Cerebellar nuclear complex (tissue), 1 donor: ENCODE data around the gene PAQR7.
A peak's percentile ranks its signal among the peaks of the same experiment; 100 is the strongest.

ENCODE experiments used
- DNase-seq, 2 experiments: peaks; one replicate each; lab custom pipeline; 2025; lab: John Stamatoyannopoulos, UW

The PAQR7 gene

DNA sequence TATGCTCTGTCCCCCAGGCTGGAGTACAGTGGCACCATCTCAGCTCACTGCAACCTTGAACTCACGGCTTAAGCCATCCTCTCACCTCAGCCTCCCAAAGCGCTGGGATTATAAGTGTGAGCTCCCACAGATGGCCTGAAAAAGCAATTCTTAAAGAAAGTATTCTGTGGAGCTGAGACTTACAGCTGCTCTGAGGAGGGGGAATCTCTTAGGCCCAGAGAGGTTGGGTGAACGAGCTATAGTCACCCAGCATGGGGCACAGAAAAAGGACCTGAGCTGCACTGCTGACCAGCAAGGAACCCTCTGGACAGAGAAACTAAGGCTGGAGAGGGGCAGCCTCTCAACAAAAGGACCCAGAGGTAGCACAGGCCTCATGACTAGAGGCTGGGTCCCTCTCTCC is 1.3 kb downstream of the PAQR7 start:
- no peak for DNase-seq

DNA sequence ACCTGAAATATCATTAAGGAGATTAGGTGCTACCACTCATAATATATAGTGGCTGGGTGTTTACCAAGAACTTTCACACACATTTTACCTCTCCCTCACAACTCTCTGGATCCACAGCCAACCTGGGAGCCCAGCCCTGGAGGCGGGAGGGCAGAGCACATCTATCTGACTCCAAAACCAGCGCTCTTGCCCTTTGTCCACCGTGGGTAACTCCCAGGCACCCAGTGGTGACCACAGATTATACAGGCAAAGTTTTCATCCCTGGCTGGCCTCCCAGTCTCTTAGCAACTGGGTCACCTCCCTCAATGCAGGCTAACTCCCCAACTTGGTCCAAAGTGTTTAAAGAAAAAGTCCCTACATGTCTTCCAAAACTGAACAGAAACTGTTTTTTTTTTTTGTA is 2.4 kb downstream of the PAQR7 start:
- DNase-seq = no peak

- DNase-seq = no peak
Observed at GRCh38 chr1:25872713-25873112, 2.8 kb downstream of the PAQR7 start.

DNA sequence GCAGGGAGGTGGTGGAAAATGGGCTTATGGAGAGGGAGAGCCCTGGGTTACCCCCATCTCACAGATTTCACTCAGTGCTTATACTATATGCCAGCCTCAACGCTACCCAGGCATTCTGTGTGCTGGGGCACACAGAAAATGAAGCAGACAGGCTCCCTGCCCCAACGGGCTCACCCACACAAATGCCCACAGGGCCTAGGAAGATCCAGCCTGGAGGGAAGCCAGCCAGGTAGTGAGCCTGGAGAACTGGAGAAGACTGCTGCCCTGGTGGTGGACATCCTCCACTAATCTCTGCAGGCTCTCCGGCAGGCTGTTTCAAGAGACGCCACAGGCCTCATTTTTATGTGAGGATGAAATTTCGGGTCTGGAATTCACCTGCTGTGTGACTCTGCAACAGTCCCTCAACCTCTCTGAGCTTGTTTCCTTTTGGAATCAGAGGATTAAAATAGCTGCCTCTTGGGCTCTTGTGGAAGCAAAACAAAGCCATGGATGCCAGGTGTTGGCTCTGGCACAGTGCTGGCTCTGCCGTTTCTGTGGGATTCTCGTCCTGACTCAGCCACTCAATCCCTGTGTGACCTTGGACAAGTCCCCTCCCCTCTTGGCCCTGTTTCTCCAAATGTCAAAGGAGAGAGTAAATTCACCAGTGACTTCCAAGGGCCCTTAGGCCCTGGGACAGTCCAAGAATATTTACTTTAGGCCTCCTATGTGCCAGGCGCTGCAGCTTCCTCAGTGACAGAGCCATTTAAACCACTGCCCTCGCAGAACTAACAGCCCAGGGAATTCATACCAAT is 3.6 kb downstream of the PAQR7 start:
- no peak for DNase-seq

- no peak for DNase-seq
Observed at GRCh38 chr1:25871086-25871703, 4.3 kb downstream of the PAQR7 start.

- no peak for DNase-seq
Observed at GRCh38 chr1:25870614-25871013, 4.9 kb downstream of the PAQR7 start.

GRCh38 chr1:25869909-25870606 is 5.5 kb downstream of the PAQR7 start:
- no peak for DNase-seq

- no peak for DNase-seq
Observed at GRCh38 chr1:25867210-25867991, 8.1 kb downstream of the PAQR7 start.

DNA sequence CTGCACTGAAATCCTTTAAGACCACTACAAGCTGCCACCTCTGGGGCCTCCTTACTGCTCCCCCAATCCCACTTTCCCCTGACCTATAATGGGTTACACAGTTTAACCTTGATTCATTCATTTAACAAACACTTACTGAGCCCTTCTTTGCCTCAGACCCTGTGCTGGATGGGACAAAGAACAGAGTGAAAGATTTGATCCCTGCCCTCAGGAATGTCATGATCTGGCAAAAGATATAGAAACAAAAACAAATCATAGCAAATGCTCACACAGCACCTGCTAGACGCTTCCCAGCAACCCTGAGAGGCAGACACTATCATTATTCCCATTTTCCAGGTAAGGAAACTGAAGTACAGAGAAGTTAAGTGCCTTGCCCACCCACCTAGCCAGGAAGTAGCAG is 9.2 kb downstream of the PAQR7 start:
- DNase-seq = no peak

GRCh38 chr1:25864434-25864833 is 11.1 kb downstream of the PAQR7 start:
- DNase-seq = no peak

GRCh38 chr1:25863486-25864262 is 11.8 kb downstream of the PAQR7 start:
- DNase-seq = peak in 1 of 2 experiments; percentile 35

DNA sequence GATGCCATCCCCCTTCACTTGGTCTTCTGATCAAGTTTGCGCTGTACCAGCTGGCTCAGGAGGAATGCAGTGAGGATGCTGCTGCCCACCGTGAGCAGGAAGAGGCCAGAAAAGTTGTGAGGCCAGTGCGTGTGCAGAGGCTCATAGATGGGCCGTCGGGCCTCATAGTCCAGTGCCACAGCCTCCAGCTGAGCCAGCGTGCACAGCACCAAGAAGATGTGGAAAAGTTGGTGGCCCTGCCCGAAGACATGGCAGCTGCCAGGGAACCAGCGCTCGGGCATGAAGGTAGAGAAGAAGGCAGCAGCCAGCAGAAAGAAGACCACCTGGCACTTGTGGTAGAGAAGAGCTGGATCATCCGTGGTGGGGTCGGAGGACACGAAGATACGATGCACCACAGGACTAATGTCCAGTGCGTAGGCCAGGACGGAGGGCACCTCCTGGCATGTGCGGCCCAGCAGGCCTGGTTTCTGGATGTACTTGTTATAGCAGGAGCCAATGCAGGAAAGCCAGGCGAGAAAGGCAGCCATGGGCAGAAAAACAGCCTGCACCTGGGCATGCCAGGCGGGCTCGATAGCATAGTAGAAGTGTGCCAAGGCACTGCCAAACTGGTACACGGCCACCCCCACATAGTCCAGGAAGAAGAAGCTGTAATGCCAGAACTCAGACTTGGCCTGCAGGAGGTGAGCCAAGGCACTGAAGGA is 12.6 kb downstream of the PAQR7 start:
- DNase-seq = peak in 1 of 2 experiments; percentile 16

DNA sequence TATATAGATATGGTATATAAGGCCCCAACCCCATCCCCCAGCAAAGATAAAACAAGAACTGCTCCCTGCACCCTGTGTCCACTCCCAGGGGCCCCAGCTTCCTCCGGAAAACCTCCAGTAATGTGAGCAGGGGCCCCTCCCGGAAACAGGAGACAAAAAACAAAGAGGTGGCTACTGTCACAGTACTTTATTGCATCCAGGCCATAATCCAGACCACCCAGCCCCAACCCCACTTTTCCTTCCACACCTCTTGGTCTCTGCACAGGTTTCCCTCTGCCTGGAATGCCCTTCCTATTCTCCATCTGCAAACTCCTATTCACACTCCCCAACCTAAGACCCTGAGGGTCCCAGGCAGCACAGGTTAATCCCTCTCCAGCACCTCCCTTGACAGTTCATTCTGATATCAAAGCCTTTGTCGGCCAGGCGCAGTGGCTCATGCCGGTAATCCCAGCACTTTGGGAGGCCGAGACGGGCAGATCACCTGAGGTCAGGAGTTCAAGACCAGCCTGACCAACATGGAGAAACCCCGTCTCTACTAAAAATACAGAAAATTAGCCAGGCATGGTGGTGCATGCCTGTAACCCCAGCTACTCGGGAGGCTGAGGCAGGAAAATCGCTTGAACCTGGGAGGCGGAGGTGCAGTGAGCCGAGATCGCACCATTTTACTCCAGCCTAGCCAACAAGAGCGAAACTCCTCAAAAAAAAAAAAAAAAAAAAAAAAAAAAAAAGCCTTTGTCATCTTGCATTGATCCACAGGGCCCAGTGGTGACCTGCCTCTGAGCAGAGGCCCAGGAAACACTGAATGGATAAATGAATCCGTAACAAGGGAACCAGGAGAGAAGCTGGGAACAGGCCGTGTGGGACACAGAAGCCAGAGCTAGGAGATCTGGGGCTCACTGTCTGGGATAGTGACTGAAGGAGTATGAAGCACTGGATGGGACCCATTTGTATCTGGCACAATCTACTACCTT is 13.9 kb downstream of the PAQR7 start:
- no peak for DNase-seq

DNA sequence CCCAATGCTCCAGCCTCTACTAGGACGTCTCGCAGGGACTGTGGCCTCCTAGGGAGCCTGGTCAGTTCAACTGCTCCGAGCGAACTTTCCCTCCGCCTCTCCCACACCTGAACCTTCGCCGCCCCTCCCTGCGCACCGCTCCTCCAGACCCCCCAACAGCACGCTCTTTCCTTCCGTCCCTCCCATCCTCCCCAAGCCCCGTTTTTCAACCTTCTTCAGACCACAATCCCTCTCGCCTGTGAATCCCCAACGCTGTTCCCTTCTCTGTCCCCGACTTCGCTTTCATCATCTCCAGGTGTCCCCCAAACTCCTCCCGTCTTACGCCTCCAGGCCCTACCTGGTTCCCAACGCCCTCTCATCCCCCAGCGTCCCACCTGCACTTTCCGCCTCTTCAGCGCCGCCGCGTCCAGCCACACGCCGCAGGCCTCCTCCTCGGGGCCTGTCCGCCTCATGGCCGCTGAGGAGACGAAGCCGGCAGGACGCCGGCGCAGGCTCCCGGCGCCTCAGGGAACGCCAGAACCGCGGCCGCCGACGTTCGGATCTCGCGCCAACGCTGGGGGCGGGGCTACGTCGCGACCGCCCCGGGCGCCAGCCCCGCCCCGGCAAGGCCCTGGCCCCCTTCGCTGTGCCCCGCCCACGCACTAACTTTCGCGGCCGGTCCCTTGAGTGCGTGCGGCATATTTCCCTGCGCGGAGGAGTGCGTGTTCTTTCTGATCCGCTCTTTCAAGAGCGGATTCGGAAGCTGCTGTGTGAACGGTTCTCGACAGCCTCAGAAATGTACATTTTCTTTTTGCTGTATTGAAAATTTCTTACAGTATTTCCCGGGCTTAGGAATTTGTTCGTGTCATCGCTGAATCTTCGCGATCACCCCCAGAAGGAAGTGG is 16.4 kb downstream of the PAQR7 start, which contains the start of gene AUNIP:
Gene AUNIP, minus strand, starts transcription at position 552 of the 884 bp plus-strand sequence. Its CDS starts 100 bp downstream, at position 452.
- DNase-seq = no peak

DNA sequence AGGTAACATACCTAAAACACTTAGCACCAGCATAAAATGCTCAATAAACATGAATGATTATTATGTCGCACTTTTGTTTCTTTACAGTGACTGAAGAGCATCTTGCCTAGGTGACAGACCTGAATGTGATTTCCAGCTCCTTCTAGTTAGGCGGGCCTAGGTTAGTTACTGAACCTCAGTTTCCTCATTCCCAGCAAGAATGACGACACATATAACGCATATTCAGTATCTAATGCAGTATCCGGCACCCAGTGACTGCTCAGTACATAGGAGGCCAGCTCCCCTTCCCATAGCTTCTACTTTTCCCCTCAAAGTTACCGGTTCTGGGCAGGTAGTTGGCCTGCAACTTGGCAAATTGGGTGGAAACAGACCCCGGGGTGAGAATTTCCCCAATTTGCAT is 17.0 kb downstream of the PAQR7 start:
- DNase-seq = no peak

- no peak for DNase-seq
Observed at GRCh38 chr1:25856856-25857255, 18.7 kb downstream of the PAQR7 start.

GRCh38 chr1:25854554-25854953 is 21.0 kb downstream of the PAQR7 start:
- DNase-seq = no peak

DNA sequence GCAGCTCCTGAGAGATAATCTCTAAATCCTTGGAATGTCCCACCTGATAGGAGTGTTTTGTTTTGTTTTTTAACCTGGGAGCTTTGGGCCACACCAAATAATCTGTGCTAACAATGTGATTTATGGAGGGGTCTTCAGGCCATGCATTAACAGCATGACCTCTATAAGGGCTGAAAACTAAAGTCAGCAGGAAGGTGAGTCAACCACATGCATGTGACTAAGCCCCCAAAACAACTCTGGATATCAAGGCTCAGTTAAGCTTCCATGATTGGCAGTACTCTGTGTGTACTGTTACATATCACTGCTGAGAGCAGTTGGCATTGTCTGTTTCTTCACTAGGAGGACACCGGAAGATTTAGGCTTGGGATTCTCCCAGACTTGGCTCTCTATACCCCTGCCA is 27.0 kb downstream of the PAQR7 start:
- DNase-seq = no peak
